ENCODE data around the gene WASF1.
A peak's percentile ranks its signal among the peaks of the same experiment; 100 is the strongest.

The WASF1 gene

DNA sequence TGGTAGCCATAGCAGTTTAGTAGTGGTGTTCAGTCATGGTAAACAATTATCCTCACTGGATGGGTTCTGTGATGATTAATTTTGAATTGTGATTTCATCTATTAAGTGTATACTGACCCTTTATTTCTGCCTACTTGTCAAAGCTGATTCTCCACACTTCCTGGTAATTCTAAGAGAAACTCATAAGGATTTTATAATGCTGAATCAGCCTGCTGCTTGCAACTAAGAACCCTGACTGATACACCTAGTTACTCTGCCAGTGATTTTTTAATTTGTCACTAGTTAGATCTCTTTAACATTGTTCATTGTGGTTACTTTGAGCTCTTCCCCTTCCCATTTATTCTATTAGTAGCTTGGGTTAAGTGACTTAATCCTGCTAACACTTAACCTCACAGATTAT, 9.3 kb upstream of the WASF1 start:
- Mint-ChIP-seq H3K27ac (no peak overlapping the region), H3K4me1 (ENCODE audit: low read depth) (peaks cover 13% of the 10 kb centered on the region), H3K36me3 (ENCODE audit: low read depth) (peaks cover 12% of the 10 kb centered on the region), H3K4me3 (no peak overlapping the region), H3K9me3 (no peaks in the 10 kb centered on the region), H3K27me3 (no peaks in the 10 kb centered on the region)
- intact Hi-C loops (cut with micrococcal nuclease): no loop called here

GRCh38 chr6:110185879-110186278, 6.4 kb upstream of the WASF1 start:
- intact Hi-C loops (cut with micrococcal nuclease): no loop called here

GRCh38 chr6:110183292-110183885, 3.9 kb upstream of the WASF1 start:
- Mint-ChIP-seq H3K4me3 (no peak overlapping the region), H3K36me3 (ENCODE audit: low read depth) (peaks cover 20% of the 10 kb centered on the region), H3K9me3 (no peaks in the 10 kb centered on the region), H3K27ac (no peak overlapping the region), H3K27me3 (peaks cover 3% of the 10 kb centered on the region), H3K4me1 (ENCODE audit: low read depth) (peaks cover 12% of the 10 kb centered on the region)
- intact Hi-C loops (cut with micrococcal nuclease): no loop called here

More at GRCh38 chr6:110185879-110186278, 6.4 kb upstream of the WASF1 start:
- Mint-ChIP-seq H3K4me3 (no peak overlapping the region), H3K27me3 (no peaks in the 10 kb centered on the region), H3K27ac (peak overlapping the region; percentile 51), H3K9me3 (no peaks in the 10 kb centered on the region), H3K4me1 (ENCODE audit: low read depth) (peaks cover 13% of the 10 kb centered on the region), H3K36me3 (ENCODE audit: low read depth) (peaks cover 4% of the 10 kb centered on the region)

- Mint-ChIP-seq H3K4me3 (no peak overlapping the region), H3K4me1 (ENCODE audit: low read depth) (peaks cover 14% of the 10 kb centered on the region), H3K9me3 (no peaks in the 10 kb centered on the region), H3K27ac (no peak overlapping the region), H3K36me3 (ENCODE audit: low read depth) (peaks cover 20% of the 10 kb centered on the region), H3K27me3 (peaks cover 5% of the 10 kb centered on the region)
- intact Hi-C loops (cut with micrococcal nuclease): no loop called here
These were observed 1.9 kb upstream of the WASF1 start for GRCh38 chr6:110181131-110182030.

- H3K36me3 Mint-ChIP-seq (ENCODE audit: low read depth): peaks cover 18% of the 10 kb centered on the region
- H3K27me3 Mint-ChIP-seq: peaks cover 5% of the 10 kb centered on the region
- H3K4me3 Mint-ChIP-seq: no peak within 1 kb of the TSS
- peaks cover 7% of the 10 kb centered on the region for H3K4me1 Mint-ChIP-seq (ENCODE audit: low read depth)
- H3K9me3 Mint-ChIP-seq: no peaks in the 10 kb centered on the region
- intact Hi-C loops (cut with micrococcal nuclease): loop anchor here (1.0 kb wide), 1 partner anchor 489 kb away; the partner anchor contains the start of genes AK9 and FIG4
- no peak within 1 kb of the TSS for H3K27ac Mint-ChIP-seq
These were observed 948 bp upstream of the WASF1 start, which contains the start of gene CDC40 for GRCh38 chr6:110180228-110181008. Gene CDC40 (plus strand): TSS chr6:110180427. CDS start chr6:110180445, 18 bp downstream.

GRCh38 chr6:110178626-110179405, 654 bp downstream of the WASF1 start:
- Mint-ChIP-seq H3K27ac (no peak overlapping the region), H3K4me3 (no peak overlapping the region)
- intact Hi-C loops (cut with micrococcal nuclease): loop anchor here (10.0 kb wide), 1 partner anchor 216 kb away; no protein-coding TSS in a partner anchor

DNA sequence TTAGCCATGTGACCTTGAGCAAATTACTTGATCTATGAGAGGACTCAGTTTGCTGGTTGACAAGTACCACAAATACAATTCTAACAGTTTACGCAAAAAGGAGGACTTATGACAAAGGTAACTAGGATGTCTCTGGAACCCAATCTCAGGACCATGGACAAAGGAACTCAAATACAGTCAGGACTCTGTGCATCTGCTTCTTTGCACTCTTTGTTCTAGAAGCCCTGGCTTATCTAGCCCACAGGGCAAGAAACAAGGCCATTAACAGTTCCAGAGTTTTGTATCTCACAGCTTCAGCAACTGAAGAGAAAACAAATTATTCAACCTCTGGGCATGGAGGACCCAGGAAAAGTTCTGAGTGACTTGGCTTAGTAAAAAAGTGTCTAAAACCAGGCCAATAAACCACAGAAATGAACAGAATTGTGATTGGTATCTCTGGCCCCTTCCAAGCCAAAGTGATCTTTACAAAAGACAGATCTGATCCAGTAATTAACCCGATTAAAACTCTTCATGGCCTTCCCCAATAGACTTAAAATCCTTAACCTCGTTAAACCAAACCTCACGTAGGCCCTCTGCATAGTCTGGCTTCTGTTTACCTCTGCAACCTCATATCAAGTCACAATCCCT, 5.9 kb downstream of the WASF1 start:
- no peak overlapping the region for H3K27ac Mint-ChIP-seq
- no peaks in the 10 kb centered on the region for H3K36me3 Mint-ChIP-seq (ENCODE audit: low read depth)
- peaks cover 4% of the 10 kb centered on the region for H3K27me3 Mint-ChIP-seq
- H3K4me3 Mint-ChIP-seq: no peak overlapping the region
- peaks cover 5% of the 10 kb centered on the region for H3K4me1 Mint-ChIP-seq (ENCODE audit: low read depth)
- intact Hi-C loops (cut with micrococcal nuclease): loop anchor here (10.0 kb wide), 1 partner anchor 221 kb away; no protein-coding TSS in a partner anchor
- H3K9me3 Mint-ChIP-seq: no peaks in the 10 kb centered on the region

More at GRCh38 chr6:110178626-110179405, 654 bp downstream of the WASF1 start:
- peaks cover 7% of the 10 kb centered on the region for H3K4me1 Mint-ChIP-seq (ENCODE audit: low read depth)
- peaks cover 16% of the 10 kb centered on the region for H3K36me3 Mint-ChIP-seq (ENCODE audit: low read depth)
- peaks cover 5% of the 10 kb centered on the region for H3K27me3 Mint-ChIP-seq
- no peaks in the 10 kb centered on the region for H3K9me3 Mint-ChIP-seq

- H3K36me3 Mint-ChIP-seq (ENCODE audit: low read depth): no peaks in the 10 kb centered on the region
- no peak overlapping the region for H3K27ac Mint-ChIP-seq
- H3K9me3 Mint-ChIP-seq: no peaks in the 10 kb centered on the region
- H3K27me3 Mint-ChIP-seq: no peaks in the 10 kb centered on the region
- H3K4me1 Mint-ChIP-seq (ENCODE audit: low read depth): no peaks in the 10 kb centered on the region
- intact Hi-C loops (cut with micrococcal nuclease): loop anchor here (10.0 kb wide), 1 partner anchor 225 kb away; no protein-coding TSS in a partner anchor
- no peak overlapping the region for H3K4me3 Mint-ChIP-seq
These were observed 9.4 kb downstream of the WASF1 start for GRCh38 chr6:110170081-110170480.

DNA sequence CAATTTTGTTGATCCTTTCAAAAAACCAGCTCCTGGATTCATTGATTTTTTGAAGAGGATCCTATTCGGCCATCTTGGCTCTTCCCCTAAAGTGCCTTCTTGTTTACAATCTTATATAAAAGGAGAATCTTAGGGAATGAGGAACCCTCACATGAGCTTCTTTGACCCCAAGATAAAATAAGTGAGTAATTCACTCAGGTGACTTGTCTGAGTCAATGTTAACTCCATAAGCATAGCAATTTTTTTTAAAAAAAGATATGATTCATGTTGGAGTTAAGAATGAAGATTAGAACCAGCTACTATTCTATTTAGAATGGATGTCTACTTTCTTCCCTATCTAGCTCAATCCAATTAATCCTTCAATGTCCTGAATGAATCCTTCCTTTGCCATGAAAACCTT, 21.0 kb downstream of the WASF1 start:
- Mint-ChIP-seq H3K27ac (no peak overlapping the region), H3K4me3 (no peak overlapping the region), H3K36me3 (ENCODE audit: low read depth) (no peaks in the 10 kb centered on the region), H3K27me3 (no peaks in the 10 kb centered on the region), H3K4me1 (ENCODE audit: low read depth) (no peaks in the 10 kb centered on the region), H3K9me3 (no peaks in the 10 kb centered on the region)
- intact Hi-C loops (cut with micrococcal nuclease): no loop called here

GRCh38 chr6:110147870-110148269, 31.6 kb downstream of the WASF1 start:
- H3K27ac Mint-ChIP-seq: no peak overlapping the region
- H3K4me1 Mint-ChIP-seq (ENCODE audit: low read depth): peaks cover 4% of the 10 kb centered on the region
- H3K9me3 Mint-ChIP-seq: no peaks in the 10 kb centered on the region
- intact Hi-C loops (cut with micrococcal nuclease): no loop called here
- H3K4me3 Mint-ChIP-seq: no peak overlapping the region
- H3K36me3 Mint-ChIP-seq (ENCODE audit: low read depth): no peaks in the 10 kb centered on the region
- no peaks in the 10 kb centered on the region for H3K27me3 Mint-ChIP-seq

DNA sequence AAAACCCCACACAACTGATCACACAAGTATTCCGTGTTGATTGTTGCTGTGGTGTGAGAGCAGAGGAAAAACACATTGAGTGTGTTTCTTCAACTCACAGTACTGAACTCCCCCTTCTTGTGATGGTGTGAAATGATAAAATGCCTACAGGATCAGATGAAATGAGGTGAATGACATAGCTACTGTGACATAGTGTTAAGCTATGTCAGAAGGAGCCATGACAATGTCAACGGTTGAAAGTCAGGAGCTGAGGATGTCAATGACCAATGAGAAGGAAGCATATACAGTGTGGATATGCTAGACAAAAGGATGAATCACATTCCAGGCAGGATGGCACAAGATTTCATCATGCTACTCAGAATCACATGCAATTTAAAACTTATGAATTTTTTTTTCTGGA, 38.8 kb downstream of the WASF1 start:
- H3K27me3 Mint-ChIP-seq: no peaks in the 10 kb centered on the region
- no peaks in the 10 kb centered on the region for H3K4me1 Mint-ChIP-seq (ENCODE audit: low read depth)
- H3K9me3 Mint-ChIP-seq: peaks cover 22% of the 10 kb centered on the region
- H3K27ac Mint-ChIP-seq: no peak overlapping the region
- intact Hi-C loops (cut with micrococcal nuclease): no loop called here
- no peak overlapping the region for H3K4me3 Mint-ChIP-seq
- H3K36me3 Mint-ChIP-seq (ENCODE audit: low read depth): no peaks in the 10 kb centered on the region

DNA sequence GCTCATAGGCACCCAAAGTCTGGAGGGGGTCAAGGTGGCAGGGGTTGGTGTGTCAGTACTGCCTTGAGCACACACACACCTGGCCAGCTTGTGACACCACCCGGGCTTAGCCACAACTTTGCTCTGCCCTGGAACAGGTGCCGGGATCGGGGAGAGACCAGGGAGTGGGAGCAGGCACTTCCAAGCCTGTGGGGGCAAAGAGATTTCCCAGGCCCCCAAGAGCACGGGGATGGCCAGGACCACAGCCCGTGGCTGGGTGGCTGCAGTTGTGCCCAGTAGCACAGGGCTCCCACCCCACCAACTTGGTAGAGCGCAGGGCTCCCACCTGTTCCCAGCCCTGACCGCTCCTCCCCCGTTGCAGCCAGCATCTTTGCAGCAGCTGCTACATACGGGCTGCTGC, 40.4 kb downstream of the WASF1 start:
- H3K4me3 Mint-ChIP-seq: no peak overlapping the region
- peaks cover 22% of the 10 kb centered on the region for H3K9me3 Mint-ChIP-seq
- H3K27me3 Mint-ChIP-seq: no peaks in the 10 kb centered on the region
- no peaks in the 10 kb centered on the region for H3K36me3 Mint-ChIP-seq (ENCODE audit: low read depth)
- intact Hi-C loops (cut with micrococcal nuclease): no loop called here
- no peak overlapping the region for H3K27ac Mint-ChIP-seq
- H3K4me1 Mint-ChIP-seq (ENCODE audit: low read depth): no peaks in the 10 kb centered on the region
